Spleen (tissue), 11 donors: ENCODE data around the gene RNF227. TPM values are rescaled to one million over a fixed set of nuclear protein-coding genes. Genes with fewer than 3 reads are reported as not detected.
"Not testable (repeated sequence)": the region's sequence is repeated elsewhere in the genome, so short reads cannot be mapped to it uniquely, and the experiment has no call there.

ENCODE experiments used
- DNase-seq: peaks from one replicate; pipeline ENCODE4 v3.0.0-alpha.2; 2020
- H3K27ac ChIP-seq, 8 donors: fragments of 200-600 bp; sonication (generic) in 7 of 8; 1 replicate in 4 of 8; 2 replicates in 4 of 8; pipeline versions ENCODE4 v1.5.0 to v1.8.0; 2016 to 2021; ENCODE audit warnings: inconsistent platforms in 4 of 8, mild to moderate bottlenecking in 4 of 8, moderate library complexity in 1 of 8
- H3K27me3 ChIP-seq, 7 donors: fragments of 200-600 bp; sonication (generic) in 6 of 7; replicated peaks in 1 of 7; 1 replicate in 4 of 7; 2 replicates in 3 of 7; pipeline versions ENCODE4 v1.5.0 to v1.8.0; 2016 to 2021; ENCODE audit warnings: inconsistent platforms in 3 of 7, mild to moderate bottlenecking in 1 of 7
- H3K36me3 ChIP-seq, 6 donors: fragments of 200-600 bp; sonication (generic) in 5 of 6; 1 replicate in 4 of 6; 2 replicates in 2 of 6; pipeline versions ENCODE4 v1.5.0 to v1.8.0; 2016 to 2021; ENCODE audit warnings: inconsistent platforms in 2 of 6
- H3K4me1 ChIP-seq, 6 donors: fragments of 200-600 bp; sonication (generic) in 5 of 6; 1 replicate in 3 of 6; 2 replicates in 3 of 6; pipeline versions ENCODE4 v1.5.0 to v1.8.0; 2016 to 2021; ENCODE audit warnings: inconsistent platforms in 3 of 6
- H3K4me3 ChIP-seq, 8 donors: fragments of 200-600 bp; sonication (generic) in 7 of 8; 1 replicate in 4 of 8; 2 replicates in 4 of 8; pipeline versions ENCODE4 v1.5.0 to v1.8.0; 2016 to 2021; ENCODE audit warnings: inconsistent platforms in 4 of 8, mild to moderate bottlenecking in 4 of 8, moderate library complexity in 2 of 8
- H3K9me3 ChIP-seq, 8 donors: fragments of 200-600 bp; sonication (generic) in 7 of 8; 1 replicate in 4 of 8; 2 replicates in 4 of 8; pipeline versions ENCODE4 v1.5.0 to v1.8.0; 2016 to 2021; ENCODE audit warnings: inconsistent platforms in 4 of 8
- POLR2A ChIP-seq, 3 donors: fragments of 450-650 bp; IDR thresholded peaks; one replicate each; pipeline ENCODE4 v1.5.1; 2017; ENCODE audit warnings: antibody characterized with exemption in 3 of 3, mild to moderate bottlenecking in 1 of 3
- POLR2AphosphoS5 ChIP-seq, 3 donors: sonication (generic); formaldehyde crosslinking; IDR thresholded peaks; one replicate each; pipeline ENCODE4 v1.5.1; 2017; ENCODE audit warnings: antibody characterized with exemption in 3 of 3
- WGBS, 5 donors: extraction: QIAGEN DNeasy Blood & Tissue Kit in 3 of 5; methylation state at CpG; one replicate each; pipeline versions ENCODE4 v1.1.5 to v1.1.7; 2013 to 2018; 5-methylcytosine and 5-hydroxymethylcytosine counted together
- intact Hi-C: fragments of 100-400 bp; cut with DNase I; formaldehyde crosslinking; loops from one replicate; pipeline ENCODE4 v1.15.0; 2023; ENCODE audit warnings: low total_unique reads
- polyA plus RNA-seq, 3 donors: library from polyadenylated mRNA; stranded (reverse); fragments of 200-250 nt; gene quantifications; one replicate each; pipeline ENCODE4 v1.2.1, GENCODE V29; 2013
- small RNA-seq, 4 donors: library from RNA; depleted of rRNA; stranded (forward); fragments of <200 nt; gene quantifications; one replicate each; pipeline ENCODE3, GENCODE V24; 2016
- total RNA-seq, 7 donors: library from RNA; depleted of rRNA in 3 of 7; stranded (reverse); fragments of >200 nt in 3 of 7; fragmentation: NEBNext Ultra II Directional in 4 of 7; extraction: Animal tissue kit (Norgen Biotek cat#: 25700) in 4 of 7; gene quantifications; one replicate each; pipeline versions ENCODE4 v1.1.0 to v1.2.1, GENCODE V29; 2016 to 2021
- TF ChIP-seq, protein P1 (sequence below), 11 experiments: fragments of 200-600 bp in 7 of 11; fragments of 450-650 bp in 4 of 11; sonication (generic) in 4 of 11; IDR thresholded peaks in 8 of 11; conservative IDR thresholded peaks in 3 of 11; 1 replicate in 7 of 11; 2 replicates in 4 of 11; pipeline versions ENCODE4 v1.4.0 to v1.8.0; 2016 to 2021; ENCODE audit warnings: antibody characterized with exemption in 11 of 11, inconsistent platforms in 4 of 11, mild to moderate bottlenecking in 1 of 11
- donor health status: healthy with polysubstance abuse.
- donor health status: DM: no; HTN: no; CAD: no; lungs with moderate emphysema.
- donor health status: DM: no; HTN: no; CAD: no.
- donor health status: Bipolar disorder and iron deficiency.
- donor health status: healthy.
- donor health status: DM: no; HTN: no; CAD: no.
- donor health status: DM: yes; HTN: yes; CAD: no.

The RNF227 gene
- total and polyA plus RNA-seq, 10 donors = 2.4 to 20.7 (median 3.6) TPM

DNA sequence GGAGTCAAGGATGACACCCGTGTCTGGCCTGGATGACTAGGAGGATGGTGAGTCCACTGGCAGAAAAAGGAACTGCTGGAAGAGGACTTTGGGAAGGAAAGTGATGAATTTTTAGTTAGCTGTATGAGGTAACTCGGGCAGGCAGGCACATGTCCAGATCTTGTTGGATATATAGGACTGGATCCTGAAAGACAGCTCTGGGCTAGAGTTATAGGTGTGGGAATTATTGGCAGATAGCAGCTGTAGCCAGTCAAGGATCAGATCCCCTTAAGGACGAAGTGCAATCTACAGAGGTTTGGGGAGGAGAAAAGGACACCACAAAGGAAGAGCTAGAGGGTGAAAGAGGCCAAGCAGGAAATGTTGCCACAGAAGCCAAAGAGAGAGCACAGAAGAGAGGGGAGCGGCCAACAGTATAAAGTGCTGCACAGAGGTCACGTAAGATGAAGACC, 48.2 kb downstream of the RNF227 start:
- TF ChIP-seq POLR2A (IDR thresholded peaks at IDR 0.05) (no peak), POLR2AphosphoS5 (IDR thresholded peaks at IDR 0.05) (no peak)
- TF ChIP-seq, protein P1, sequence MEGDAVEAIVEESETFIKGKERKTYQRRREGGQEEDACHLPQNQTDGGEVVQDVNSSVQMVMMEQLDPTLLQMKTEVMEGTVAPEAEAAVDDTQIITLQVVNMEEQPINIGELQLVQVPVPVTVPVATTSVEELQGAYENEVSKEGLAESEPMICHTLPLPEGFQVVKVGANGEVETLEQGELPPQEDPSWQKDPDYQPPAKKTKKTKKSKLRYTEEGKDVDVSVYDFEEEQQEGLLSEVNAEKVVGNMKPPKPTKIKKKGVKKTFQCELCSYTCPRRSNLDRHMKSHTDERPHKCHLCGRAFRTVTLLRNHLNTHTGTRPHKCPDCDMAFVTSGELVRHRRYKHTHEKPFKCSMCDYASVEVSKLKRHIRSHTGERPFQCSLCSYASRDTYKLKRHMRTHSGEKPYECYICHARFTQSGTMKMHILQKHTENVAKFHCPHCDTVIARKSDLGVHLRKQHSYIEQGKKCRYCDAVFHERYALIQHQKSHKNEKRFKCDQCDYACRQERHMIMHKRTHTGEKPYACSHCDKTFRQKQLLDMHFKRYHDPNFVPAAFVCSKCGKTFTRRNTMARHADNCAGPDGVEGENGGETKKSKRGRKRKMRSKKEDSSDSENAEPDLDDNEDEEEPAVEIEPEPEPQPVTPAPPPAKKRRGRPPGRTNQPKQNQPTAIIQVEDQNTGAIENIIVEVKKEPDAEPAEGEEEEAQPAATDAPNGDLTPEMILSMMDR (IDR thresholded peaks at IDR 0.05 in 8 of 11, conservative IDR thresholded peaks at IDR 0.05 in 3 of 11) = no peak
- peak overlapping the region in 7 of 8 donors; percentile 10 to 71 (median 24) for H3K27ac ChIP-seq
- H3K9me3 ChIP-seq = no peaks in the 10 kb centered on the region
- H3K4me1 ChIP-seq = peaks cover 0 to 58% (median 20%) of the 10 kb centered on the region in 6 donors
- WGBS, 5 donors = 25 to 38% (median 33%) methylated on average over 5 of the region's 5 CpGs
- no peak overlapping the region for H3K4me3 ChIP-seq
- no peak for DNase-seq
- H3K27me3 ChIP-seq = no peaks in the 10 kb centered on the region
- peaks cover 0 to 7% (median 0%) of the 10 kb centered on the region in 6 donors for H3K36me3 ChIP-seq
- intact Hi-C loops = no loop called here

DNA sequence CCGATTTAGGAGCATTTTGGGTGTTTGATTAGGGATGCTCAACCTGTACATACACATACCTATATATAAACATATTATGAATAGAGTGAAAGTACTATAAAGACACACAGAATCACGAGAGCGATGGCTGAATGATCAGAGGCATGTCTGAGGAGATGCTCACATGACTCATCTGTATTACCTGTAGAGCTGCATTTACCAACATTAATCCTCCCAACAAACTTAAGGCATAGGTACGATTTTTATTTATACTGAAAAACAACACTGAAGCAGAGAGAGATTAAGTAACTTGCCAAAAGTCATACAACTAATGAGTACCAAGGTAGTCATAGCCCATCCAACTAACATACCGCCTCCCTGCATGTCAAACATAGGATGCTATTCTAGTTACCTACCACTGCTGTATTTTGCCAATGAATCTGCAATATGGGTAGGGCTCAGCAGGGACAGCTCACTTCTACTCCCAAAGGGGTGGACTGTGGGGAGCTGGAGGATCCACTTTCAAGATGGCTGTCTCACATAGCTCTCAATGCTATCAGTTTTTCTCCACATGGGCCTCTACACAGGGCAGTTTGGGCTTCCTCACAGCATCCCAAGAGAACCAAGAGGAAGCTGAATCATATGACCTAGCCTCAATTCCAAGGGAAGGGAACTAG, 51.0 kb downstream of the RNF227 start:
- intact Hi-C loops = loop anchor here (5.0 kb wide), 2 partner anchors 38 to 122 kb away; no protein-coding TSS in a partner anchor
- H3K27me3 ChIP-seq = no peaks in the 10 kb centered on the region
- peaks cover 0 to 10% (median 0%) of the 10 kb centered on the region in 6 donors for H3K36me3 ChIP-seq
- H3K4me3 ChIP-seq = no peak overlapping the region
- peaks cover 0 to 51% (median 24%) of the 10 kb centered on the region in 6 donors for H3K4me1 ChIP-seq
- H3K9me3 ChIP-seq = no peaks in the 10 kb centered on the region
- no peak for TF ChIP-seq POLR2A (IDR thresholded peaks at IDR 0.05)
- no peak for TF ChIP-seq POLR2AphosphoS5 (IDR thresholded peaks at IDR 0.05)
- TF ChIP-seq, protein P1 (IDR thresholded peaks at IDR 0.05 in 8 of 11, conservative IDR thresholded peaks at IDR 0.05 in 3 of 11) = no peak
- no peak overlapping the region for H3K27ac ChIP-seq
- WGBS, 5 donors = 94 to 98% (median 95%) methylated on average over 5 of the region's 5 CpGs
- DNase-seq = no peak

DNA sequence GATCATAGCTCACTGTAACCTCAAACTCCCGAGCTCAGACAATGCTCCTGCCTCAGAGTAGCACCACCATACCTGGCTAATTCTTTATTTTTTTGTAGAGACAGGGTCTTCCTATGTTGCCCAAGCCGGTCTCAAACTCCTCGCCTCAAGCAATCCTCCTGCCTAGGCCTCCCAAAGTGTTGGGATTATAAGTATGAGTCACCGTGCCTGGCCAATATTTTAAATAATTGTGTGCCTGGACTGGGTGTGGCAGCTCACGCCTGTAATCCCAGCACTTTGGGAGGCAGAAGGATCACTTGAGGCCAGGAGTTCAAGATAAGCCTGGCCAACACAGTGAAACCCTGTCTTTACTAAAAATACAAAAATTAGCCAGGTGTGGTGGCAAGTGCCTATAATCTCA, 51.7 kb downstream of the RNF227 start:
- not testable (repeated sequence) for DNase-seq, H3K9me3 ChIP-seq, H3K27ac ChIP-seq, H3K4me3 ChIP-seq, H3K27me3 ChIP-seq
- intact Hi-C loops = loop anchor here (5.0 kb wide), 2 partner anchors 37 to 123 kb away; no protein-coding TSS in a partner anchor
- peaks cover 0 to 14% (median 0%) of the 10 kb centered on the region in 6 donors for H3K36me3 ChIP-seq
- peaks cover 0 to 46% (median 23%) of the 10 kb centered on the region in 6 donors for H3K4me1 ChIP-seq
- WGBS, 5 donors = 80 to 94% (median 85%) methylated on average over 5 of the region's 5 CpGs

Small RNA genes within 50 kb of the gene (small RNA-seq; reads per million reads assigned to genes)
- gene SCARNA21 = 0.29 to 2.5 (median 1.4) reads per million in 4 donors

Other genes with a start within 250 kb of the RNF227 start
- 10 to 100 TPM; 37.0 to 83.9 (median 58.5) TPM for gene TP53, start 228.8 kb downstream of the RNF227 start, total RNA-seq
- gene TP53, start 228.8 kb downstream of the RNF227 start, polyA plus RNA-seq = 10 to 100 TPM; 33.6 to 48.1 (median 40.1) TPM
- gene WRAP53, start 227.8 kb downstream of the RNF227 start, total RNA-seq = 10 to 100 TPM in 1 of 7 donors, 1 to 10 TPM in 6; 8.5 to 10.6 (median 9.5) TPM
- gene WRAP53, start 227.8 kb downstream of the RNF227 start, polyA plus RNA-seq = 10 to 100 TPM; 13.3 to 21.8 (median 16.4) TPM
- gene EFNB3, start 211.1 kb downstream of the RNF227 start, total RNA-seq = under 1 TPM in 6 of 7 donors, not detected in 1; 0.17 to 0.60 (median 0.29) TPM
- under 1 TPM; 0.04 to 0.11 (median 0.06) TPM for gene EFNB3, start 211.1 kb downstream of the RNF227 start, polyA plus RNA-seq
- gene DNAH2, start 198.5 kb downstream of the RNF227 start, total RNA-seq = 1 to 10 TPM in 1 of 7 donors, under 1 TPM in 5, not detected in 1; 0.13 to 1.1 (median 0.23) TPM
- under 1 TPM; 0.02 to 0.03 (median 0.02) TPM for gene DNAH2, start 198.5 kb downstream of the RNF227 start, polyA plus RNA-seq
- 100 to 1,000 TPM in 1 of 7 donors, 10 to 100 TPM in 6; 22.3 to 110 (median 60.8) TPM for gene KDM6B, start 82.1 kb downstream of the RNF227 start, total RNA-seq
- 10 to 100 TPM in 1 of 3 donors, 1 to 10 TPM in 2; 2.9 to 11.7 (median 4.0) TPM for gene KDM6B, start 82.1 kb downstream of the RNF227 start, polyA plus RNA-seq
- gene TMEM88, start 61.2 kb downstream of the RNF227 start, total RNA-seq = 10 to 100 TPM in 5 of 7 donors, 1 to 10 TPM in 2; 5.2 to 31.8 (median 18.0) TPM
- 10 to 100 TPM in 1 of 3 donors, 1 to 10 TPM in 2; 5.5 to 26.2 (median 9.5) TPM for gene TMEM88, start 61.2 kb downstream of the RNF227 start, polyA plus RNA-seq
- gene NAA38, start 58.7 kb downstream of the RNF227 start, total RNA-seq = 100 to 1,000 TPM in 1 of 7 donors, 10 to 100 TPM in 6; 51.0 to 111 (median 56.9) TPM
- 100 to 1,000 TPM; 119 to 185 (median 182) TPM for gene NAA38, start 58.7 kb downstream of the RNF227 start, polyA plus RNA-seq
- gene CYB5D1, start 58.3 kb downstream of the RNF227 start, total RNA-seq = 10 to 100 TPM in 1 of 7 donors, 1 to 10 TPM in 6; 4.1 to 13.2 (median 5.9) TPM
- 1 to 10 TPM; 2.1 to 3.8 (median 2.9) TPM for gene CYB5D1, start 58.3 kb downstream of the RNF227 start, polyA plus RNA-seq
- 100 to 1,000 TPM in 2 of 7 donors, 10 to 100 TPM in 5; 60.9 to 117 (median 83.6) TPM for gene CHD3, start 27.5 kb downstream of the RNF227 start, total RNA-seq
- gene CHD3, start 27.5 kb downstream of the RNF227 start, polyA plus RNA-seq = 10 to 100 TPM; 37.0 to 84.3 (median 71.8) TPM
- 1 to 10 TPM; 1.1 to 6.3 (median 4.2) TPM for gene KCNAB3, start 13.6 kb upstream of the RNF227 start, total RNA-seq
- gene KCNAB3, start 13.6 kb upstream of the RNF227 start, polyA plus RNA-seq = 1 to 10 TPM; 2.3 to 5.6 (median 2.9) TPM
- gene TRAPPC1, start 15.7 kb upstream of the RNF227 start, total RNA-seq = 100 to 1,000 TPM in 3 of 7 donors, 10 to 100 TPM in 4; 71.1 to 120 (median 98.9) TPM
- 100 to 1,000 TPM; 128 to 172 (median 135) TPM for gene TRAPPC1, start 15.7 kb upstream of the RNF227 start, polyA plus RNA-seq
- 10 to 100 TPM; 22.6 to 27.0 (median 25.2) TPM for gene CNTROB, start 15.9 kb upstream of the RNF227 start, total RNA-seq
- gene CNTROB, start 15.9 kb upstream of the RNF227 start, polyA plus RNA-seq = 10 to 100 TPM; 19.6 to 27.1 (median 24.2) TPM
- under 1 TPM in 2 of 7 donors, not detected in 5; 0.07 to 0.43 TPM for gene GUCY2D, start 86.3 kb upstream of the RNF227 start, total RNA-seq
- gene GUCY2D, start 86.3 kb upstream of the RNF227 start, polyA plus RNA-seq = under 1 TPM in 1 of 3 donors, not detected in 2; 0.03 TPM
- gene ALOX15B, start 122.8 kb upstream of the RNF227 start, total RNA-seq = 1 to 10 TPM in 5 of 7 donors, under 1 TPM in 2; 0.13 to 6.2 (median 2.8) TPM
- gene ALOX15B, start 122.8 kb upstream of the RNF227 start, polyA plus RNA-seq = 1 to 10 TPM; 1.0 to 7.8 (median 2.7) TPM
- gene ALOX12B, start 171.4 kb upstream of the RNF227 start, total RNA-seq = 1 to 10 TPM in 2 of 7 donors, under 1 TPM in 1, not detected in 4; 0.47 to 1.3 (median 1.0) TPM
- under 1 TPM; 0.80 to 0.89 (median 0.83) TPM for gene ALOX12B, start 171.4 kb upstream of the RNF227 start, polyA plus RNA-seq
- gene ALOXE3, start 202.2 kb upstream of the RNF227 start, total RNA-seq = not detected
- under 1 TPM in 1 of 3 donors, not detected in 2; 0.03 TPM for gene ALOXE3, start 202.2 kb upstream of the RNF227 start, polyA plus RNA-seq
- gene HES7, start 207.8 kb upstream of the RNF227 start, total RNA-seq = under 1 TPM in 2 of 7 donors, not detected in 5; 0.41 to 0.67 TPM
- gene HES7, start 207.8 kb upstream of the RNF227 start, polyA plus RNA-seq = under 1 TPM; 0.04 to 0.53 (median 0.32) TPM
- 100 to 1,000 TPM in 2 of 7 donors, 10 to 100 TPM in 5; 68.0 to 213 (median 73.5) TPM for gene PER1, start 236.1 kb upstream of the RNF227 start, total RNA-seq
- gene PER1, start 236.1 kb upstream of the RNF227 start, polyA plus RNA-seq = 10 to 100 TPM; 12.6 to 83.0 (median 17.5) TPM
- gene VAMP2, start 246.7 kb upstream of the RNF227 start, total RNA-seq = 10 to 100 TPM; 37.5 to 94.8 (median 65.7) TPM
- gene VAMP2, start 246.7 kb upstream of the RNF227 start, polyA plus RNA-seq = 10 to 100 TPM; 38.7 to 57.8 (median 38.8) TPM